DND-41 (cell line): ENCODE results near the gene GIMD1.
"Not testable (repeated sequence)": the region's sequence is repeated elsewhere in the genome, so short reads cannot be mapped to it uniquely, and the experiment has no call there.

Experiments
- EZH2 ChIP-seq: IDR thresholded peaks from 3 replicates; pipeline ENCODE4 v1.6.1; 2012; ENCODE audit warnings: borderline replicate concordance, low read depth, mild to moderate bottlenecking, moderate library complexity, low read length, inconsistent platforms; ENCODE audit not compliant: severe bottlenecking
- TF ChIP-seq, protein P1 (sequence below): IDR thresholded peaks from 2 replicates; pipeline ENCODE4 v1.5.1; 2012; ENCODE audit warnings: borderline replicate concordance, low read length, moderate library complexity, mild to moderate bottlenecking; ENCODE audit not compliant: poor library complexity, severe bottlenecking; ENCODE audit errors: extremely low read depth

DNA sequence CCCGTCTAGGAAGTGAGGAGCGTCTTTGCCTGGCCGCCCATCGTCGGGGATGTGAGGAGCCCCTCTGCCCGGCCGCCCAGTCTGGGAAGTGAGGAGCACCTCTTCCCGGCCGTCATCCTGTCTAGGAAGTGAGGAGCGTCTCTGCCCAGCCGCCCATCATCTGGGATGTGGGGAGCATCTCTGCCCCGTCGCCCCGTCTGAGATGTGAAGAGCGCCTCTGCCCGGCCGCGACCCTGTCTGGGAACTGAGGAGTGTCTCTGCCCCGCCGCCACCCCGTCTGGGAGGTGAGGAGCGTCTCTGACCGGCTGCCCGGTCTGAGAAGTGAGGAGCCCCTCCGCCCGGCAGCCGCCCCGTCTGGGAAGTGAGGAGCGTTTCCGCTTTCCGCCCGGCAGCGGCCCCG, 47.4 kb downstream of the GIMD1 start:
- TF ChIP-seq, protein P1, sequence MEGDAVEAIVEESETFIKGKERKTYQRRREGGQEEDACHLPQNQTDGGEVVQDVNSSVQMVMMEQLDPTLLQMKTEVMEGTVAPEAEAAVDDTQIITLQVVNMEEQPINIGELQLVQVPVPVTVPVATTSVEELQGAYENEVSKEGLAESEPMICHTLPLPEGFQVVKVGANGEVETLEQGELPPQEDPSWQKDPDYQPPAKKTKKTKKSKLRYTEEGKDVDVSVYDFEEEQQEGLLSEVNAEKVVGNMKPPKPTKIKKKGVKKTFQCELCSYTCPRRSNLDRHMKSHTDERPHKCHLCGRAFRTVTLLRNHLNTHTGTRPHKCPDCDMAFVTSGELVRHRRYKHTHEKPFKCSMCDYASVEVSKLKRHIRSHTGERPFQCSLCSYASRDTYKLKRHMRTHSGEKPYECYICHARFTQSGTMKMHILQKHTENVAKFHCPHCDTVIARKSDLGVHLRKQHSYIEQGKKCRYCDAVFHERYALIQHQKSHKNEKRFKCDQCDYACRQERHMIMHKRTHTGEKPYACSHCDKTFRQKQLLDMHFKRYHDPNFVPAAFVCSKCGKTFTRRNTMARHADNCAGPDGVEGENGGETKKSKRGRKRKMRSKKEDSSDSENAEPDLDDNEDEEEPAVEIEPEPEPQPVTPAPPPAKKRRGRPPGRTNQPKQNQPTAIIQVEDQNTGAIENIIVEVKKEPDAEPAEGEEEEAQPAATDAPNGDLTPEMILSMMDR: not testable (repeated sequence)
- not testable (repeated sequence) for TF ChIP-seq EZH2
